OCI-LY1 (cell line): ENCODE measurements around the gene ANKFN1.

Experiments
- H2AFZ ChIP-seq: fragments of 200-600 bp; sonication (generic), shearing (Covaris generic); 2 replicates; pipeline ENCODE4 v1.6.0; 2014; ENCODE audit warnings: antibody characterized with exemption, mild to moderate bottlenecking, low read length
- H3F3A ChIP-seq: fragments of 200-600 bp; sonication (generic), shearing (Covaris generic); 2 replicates; pipeline ENCODE4 v1.6.0; 2014; ENCODE audit warnings: mild to moderate bottlenecking, antibody characterized with exemption, low read length, moderate library complexity; ENCODE audit not compliant: insufficient read depth
- H3K27ac ChIP-seq: fragments of 200-600 bp; sonication (generic); 2 replicates; pipeline ENCODE4 v1.5.1; 2014; ENCODE audit warnings: low read length, mixed run types, mild to moderate bottlenecking, low read depth; ENCODE audit not compliant: poor library complexity, severe bottlenecking
- H3K27me3 ChIP-seq: fragments of 200-600 bp; sonication (generic); 2 replicates; pipeline ENCODE4 v1.6.0; 2014; ENCODE audit warnings: antibody characterized with exemption, mild to moderate bottlenecking, low read length, moderate library complexity; ENCODE audit not compliant: insufficient read depth
- H3K36me3 ChIP-seq: fragments of 200-600 bp; sonication (generic); 2 replicates; pipeline ENCODE4 v1.6.1; 2014; ENCODE audit warnings: mild to moderate bottlenecking, antibody characterized with exemption, low read length, moderate library complexity, mixed read lengths; ENCODE audit not compliant: insufficient read depth
- H3K4me1 ChIP-seq: fragments of 200-600 bp; sonication (generic); 2 replicates; pipeline ENCODE4 v1.5.1; 2014; ENCODE audit warnings: mild to moderate bottlenecking, low read length, moderate library complexity; ENCODE audit not compliant: insufficient read depth, severe bottlenecking
- H3K4me2 ChIP-seq: fragments of 200-600 bp; sonication (generic), shearing (Covaris generic); 2 replicates; pipeline ENCODE4 v1.6.1; 2014; ENCODE audit warnings: low read length
- H3K4me3 ChIP-seq: fragments of 200-600 bp; sonication (generic); 2 replicates; pipeline ENCODE4 v1.5.1; 2014; ENCODE audit warnings: low read length, low read depth, mild to moderate bottlenecking, mixed read lengths; ENCODE audit not compliant: poor library complexity, severe bottlenecking
- H3K79me2 ChIP-seq: fragments of 200-600 bp; shearing (Covaris generic); 2 replicates; pipeline ENCODE4 v1.6.1; 2016; ENCODE audit warnings: mixed run types, low read length, mixed read lengths; ENCODE audit not compliant: insufficient read depth
- H3K9ac ChIP-seq: fragments of 200-600 bp; sonication (generic), shearing (Covaris generic); 2 replicates; pipeline ENCODE4 v1.6.1; 2014; ENCODE audit warnings: mild to moderate bottlenecking, low read length, mixed read lengths
- H3K9me2 ChIP-seq: fragments of 200-600 bp; sonication (generic), shearing (Covaris generic); 2 replicates; pipeline ENCODE4 v1.6.1; 2014; ENCODE audit warnings: low read depth, mild to moderate bottlenecking, low read length, mixed read lengths
- H3K9me3 ChIP-seq: fragments of 200-600 bp; shearing (Covaris generic); 2 replicates; pipeline ENCODE4 v1.6.1; 2014; ENCODE audit warnings: low read length, mixed read lengths
- H4K20me1 ChIP-seq: fragments of 200-600 bp; sonication (generic), shearing (Covaris generic); 2 replicates; pipeline ENCODE4 v1.6.0; 2016; ENCODE audit warnings: mild to moderate bottlenecking, low read length; ENCODE audit not compliant: insufficient read depth
- CTCF ChIP-seq: fragments of 200-600 bp; sonication (generic), shearing (Covaris generic); IDR thresholded peaks from 2 replicates; pipeline ENCODE4 v1.5.1; 2017; ENCODE audit warnings: mild to moderate bottlenecking, antibody characterized with exemption, low read length, moderate library complexity, mixed read lengths
- EZH2 ChIP-seq: fragments of 200-600 bp; sonication (generic), shearing (Covaris generic); IDR thresholded peaks from 2 replicates; pipeline ENCODE4 v1.8.0; 2017; ENCODE audit warnings: borderline replicate concordance, mixed run types, mild to moderate bottlenecking, antibody characterized with exemption, low read length, moderate library complexity, mixed read lengths

ANKFN1 gene

GRCh38 chr17:56549501-56549900, 396.2 kb downstream of the ANKFN1 start:
- Histone ChIP-seq H3K4me3 (no peak overlapping the region), H3K9ac (no peak overlapping the region), H3K36me3 (no peaks in the 10 kb centered on the region), H3K9me3 (no peaks in the 10 kb centered on the region; the same call in 1 of the 2 replicates), H3K27ac (no peak overlapping the region), H3K4me1 (no peaks in the 10 kb centered on the region), H3F3A (no peaks in the 10 kb centered on the region), H2AFZ (no peak overlapping the region), H4K20me1 (no peaks in the 10 kb centered on the region), H3K9me2 (no peaks in the 10 kb centered on the region), H3K4me2 (no peak overlapping the region), H3K79me2 (no peaks in the 10 kb centered on the region), H3K27me3 (no peaks in the 10 kb centered on the region; the same call in 1 of the 2 replicates)
- no peak for TF ChIP-seq EZH2
- no peak for TF ChIP-seq CTCF

DNA sequence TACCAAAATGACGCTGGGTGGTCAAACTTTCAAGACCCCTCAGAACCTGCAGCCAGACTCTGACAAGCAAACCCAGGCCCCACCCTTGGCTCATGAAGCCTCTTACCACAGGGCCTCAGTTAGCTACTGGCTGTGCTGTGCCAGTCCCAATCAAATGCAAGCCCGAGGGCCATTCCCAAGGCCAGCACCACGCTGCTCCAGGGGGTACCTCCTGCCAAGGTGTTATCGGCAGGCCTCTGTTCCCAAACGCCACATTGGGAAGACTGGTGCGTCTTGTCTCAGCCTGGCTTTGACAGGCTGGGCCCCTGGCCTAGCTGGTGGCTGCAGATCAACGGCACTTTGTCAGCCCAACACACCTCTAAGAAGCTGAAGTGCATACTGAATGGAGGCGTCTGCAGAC, 404.4 kb downstream of the ANKFN1 start:
- TF ChIP-seq EZH2 (no peak), CTCF (no peak)
- H3K4me2 ChIP-seq: no peak overlapping the region
- no peak overlapping the region for H2AFZ ChIP-seq
- no peak overlapping the region for H3K27ac ChIP-seq
- no peaks in the 10 kb centered on the region for H3K9me3 ChIP-seq
- H3K79me2 ChIP-seq: no peaks in the 10 kb centered on the region
- H3K9me2 ChIP-seq: no peaks in the 10 kb centered on the region
- no peak overlapping the region for H3K9ac ChIP-seq
- H3F3A ChIP-seq: no peaks in the 10 kb centered on the region
- no peaks in the 10 kb centered on the region for H4K20me1 ChIP-seq
- H3K27me3 ChIP-seq: 0 out of 2 replicates have a peak, but pooled peaks cover 2% of the 10 kb centered on the region
- H3K36me3 ChIP-seq: no peaks in the 10 kb centered on the region
- H3K4me1 ChIP-seq: no peaks in the 10 kb centered on the region
- no peak overlapping the region for H3K4me3 ChIP-seq

DNA sequence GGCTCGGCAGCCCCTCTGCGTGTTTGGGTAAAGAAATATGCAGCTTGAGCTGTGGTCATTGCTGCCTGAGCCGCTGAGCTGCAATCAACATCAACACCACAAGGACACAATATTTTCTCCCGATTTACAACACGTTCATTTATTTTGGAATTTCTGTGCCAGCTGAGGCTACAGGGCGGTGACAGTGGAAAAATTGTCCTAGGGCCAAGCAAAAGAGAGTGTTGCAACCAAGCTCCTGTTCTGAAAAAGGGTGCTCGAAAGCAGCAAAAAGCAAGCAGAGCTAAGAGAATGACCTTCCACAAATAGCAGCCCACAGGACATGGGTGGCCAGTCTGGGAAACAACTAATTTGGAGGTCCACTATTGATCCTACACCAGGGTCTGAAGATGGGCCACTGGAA, 404.8 kb downstream of the ANKFN1 start:
- Histone ChIP-seq H2AFZ (no peak overlapping the region), H3F3A (no peaks in the 10 kb centered on the region), H3K27me3 (0 out of 2 replicates have a peak, but pooled peaks cover 2% of the 10 kb centered on the region), H3K4me2 (no peak overlapping the region), H4K20me1 (no peaks in the 10 kb centered on the region), H3K9ac (no peak overlapping the region), H3K36me3 (no peaks in the 10 kb centered on the region), H3K9me2 (no peaks in the 10 kb centered on the region), H3K9me3 (no peaks in the 10 kb centered on the region), H3K4me1 (no peaks in the 10 kb centered on the region), H3K79me2 (no peaks in the 10 kb centered on the region), H3K27ac (no peak overlapping the region), H3K4me3 (no peak overlapping the region)
- TF ChIP-seq CTCF (no peak), EZH2 (no peak)
